ENCODE measurements around the gene STX2.

DNA sequence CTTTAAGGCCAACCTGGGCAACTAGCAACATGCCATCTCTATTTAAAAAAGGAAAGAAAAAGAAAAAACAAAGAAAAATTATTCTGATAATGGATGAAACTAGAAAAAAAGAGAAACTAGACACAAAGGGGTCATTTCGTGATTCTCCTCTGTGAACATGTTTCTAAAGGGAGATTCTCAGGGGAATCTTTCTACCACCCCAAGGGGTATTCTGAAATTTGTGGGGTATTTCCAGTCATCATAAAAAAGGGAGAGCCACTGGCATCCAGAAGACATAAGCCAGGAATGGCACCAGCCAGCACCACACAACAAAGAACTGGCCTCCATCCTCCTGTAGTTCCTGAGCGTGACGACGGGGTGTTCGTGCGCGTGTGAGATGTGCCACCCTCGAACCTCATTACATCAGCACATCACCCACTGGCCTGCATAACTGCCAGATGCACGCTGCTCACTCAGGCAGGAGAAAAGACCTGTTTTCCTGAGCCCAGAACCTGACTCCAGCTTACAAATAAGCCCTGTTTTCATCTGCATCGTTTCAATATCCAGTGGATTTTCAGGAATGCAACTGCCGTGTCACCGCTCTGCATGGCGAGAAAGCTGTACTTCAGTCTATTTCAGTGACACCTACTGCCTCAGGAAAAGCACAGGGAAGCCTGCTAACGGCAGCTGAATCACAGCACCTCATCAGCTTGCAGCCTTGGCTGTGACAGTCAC, 23.9 kb downstream of the STX2 start:
- TF ChIP-seq, protein P1, sequence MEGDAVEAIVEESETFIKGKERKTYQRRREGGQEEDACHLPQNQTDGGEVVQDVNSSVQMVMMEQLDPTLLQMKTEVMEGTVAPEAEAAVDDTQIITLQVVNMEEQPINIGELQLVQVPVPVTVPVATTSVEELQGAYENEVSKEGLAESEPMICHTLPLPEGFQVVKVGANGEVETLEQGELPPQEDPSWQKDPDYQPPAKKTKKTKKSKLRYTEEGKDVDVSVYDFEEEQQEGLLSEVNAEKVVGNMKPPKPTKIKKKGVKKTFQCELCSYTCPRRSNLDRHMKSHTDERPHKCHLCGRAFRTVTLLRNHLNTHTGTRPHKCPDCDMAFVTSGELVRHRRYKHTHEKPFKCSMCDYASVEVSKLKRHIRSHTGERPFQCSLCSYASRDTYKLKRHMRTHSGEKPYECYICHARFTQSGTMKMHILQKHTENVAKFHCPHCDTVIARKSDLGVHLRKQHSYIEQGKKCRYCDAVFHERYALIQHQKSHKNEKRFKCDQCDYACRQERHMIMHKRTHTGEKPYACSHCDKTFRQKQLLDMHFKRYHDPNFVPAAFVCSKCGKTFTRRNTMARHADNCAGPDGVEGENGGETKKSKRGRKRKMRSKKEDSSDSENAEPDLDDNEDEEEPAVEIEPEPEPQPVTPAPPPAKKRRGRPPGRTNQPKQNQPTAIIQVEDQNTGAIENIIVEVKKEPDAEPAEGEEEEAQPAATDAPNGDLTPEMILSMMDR (IDR thresholded peaks at IDR 0.05; ENCODE audit: extremely low read depth in 1 of 2, insufficient read depth in 1 of 2, low read depth in 1 of 2, low read length in 2 of 2): no peak
- TF ChIP-seq JUN (IDR thresholded peaks at IDR 0.05; ENCODE audit: borderline replicate concordance, insufficient read depth, insufficient read length, low read depth): no peak
- TF ChIP-seq POLR2AphosphoS5 (IDR thresholded peaks at IDR 0.05; ENCODE audit: insufficient read depth, low read depth, low read length): no peak
- TF ChIP-seq POLR2A (IDR thresholded peaks at IDR 0.05; ENCODE audit: low read depth, low read length): no peak
